OCI-LY3 (cell line): ENCODE data around the gene CCDC174.

Source experiments
- H2AFZ ChIP-seq: fragments of 200-600, 300-600 bp; shearing (Covaris generic); 2 replicates; pipeline ENCODE4 v1.6.0; 2014; ENCODE audit warnings: antibody characterized with exemption, low read depth, low read length
- H3K27ac ChIP-seq: fragments of 200-600, 300-600 bp; sonication (generic); 2 replicates; pipeline ENCODE4 v1.5.1; 2014; ENCODE audit warnings: mild to moderate bottlenecking, low read length, moderate library complexity, mixed read lengths
- H3K27me3 ChIP-seq: fragments of 200-600, 300-600 bp; sonication (generic); 2 replicates; pipeline ENCODE4 v1.6.1; 2014; ENCODE audit warnings: low read depth, low read length, mixed read lengths
- H3K36me3 ChIP-seq: fragments of 200-600, 300-600 bp; sonication (generic); replicated peaks from 2 replicates; pipeline ENCODE3; 2014; ENCODE audit warnings: low read depth, low read length, mixed read lengths
- H3K4me1 ChIP-seq: fragments of 300-600, 200-600 bp; sonication (generic); 2 replicates; pipeline ENCODE4 v1.6.1; 2014; ENCODE audit warnings: low read length, mixed read lengths
- H3K4me2 ChIP-seq: fragments of 200-600, 300-600 bp; sonication (generic); 2 replicates; pipeline ENCODE4 v1.6.1; 2014; ENCODE audit warnings: low read length, mixed read lengths
- H3K4me3 ChIP-seq: fragments of 300-600, 200-600 bp; sonication (generic); 2 replicates; pipeline ENCODE4 v1.5.1; 2014; ENCODE audit warnings: antibody characterized with exemption, mild to moderate bottlenecking, low read length, moderate library complexity
- H3K79me2 ChIP-seq: fragments of 300-600, 200-600 bp; shearing (Covaris generic); 2 replicates; pipeline ENCODE4 v1.6.1; 2014; ENCODE audit warnings: mild to moderate bottlenecking, low read length, mixed read lengths
- H3K9ac ChIP-seq: fragments of 300-600, 200-600 bp; shearing (Covaris generic); 2 replicates; pipeline ENCODE4 v1.6.0; 2014; ENCODE audit warnings: mild to moderate bottlenecking, low read length, moderate library complexity
- H3K9me3 ChIP-seq: fragments of 200-600, 300-600 bp; shearing (Covaris generic); 2 replicates; pipeline ENCODE4 v1.6.1; 2014; ENCODE audit warnings: low read length, mixed read lengths; ENCODE audit not compliant: insufficient read depth
- H4K20me1 ChIP-seq: fragments of 200-600, 300-600 bp; sonication (generic); 2 replicates; pipeline ENCODE4 v1.6.1; 2016; ENCODE audit warnings: low read length, mixed read lengths; ENCODE audit not compliant: insufficient read depth
- CTCF ChIP-seq: fragments of 200-600, 300-600 bp; sonication (generic); IDR thresholded peaks from 2 replicates; pipeline ENCODE4 v1.5.1; 2014; ENCODE audit warnings: antibody characterized with exemption, low read length, low read depth
- EZH2phosphoT487 ChIP-seq: fragments of 200-600 bp; shearing (Covaris generic); IDR thresholded peaks from 2 replicates; pipeline ENCODE4 v1.6.1; 2018; ENCODE audit warnings: antibody characterized with exemption, mixed run types, low read depth

Gene CCDC174

GRCh38 chr3:14651440-14652251 lies at the start of gene CCDC174:
TSS of gene CCDC174 (plus strand) at chr3:14651762. CDS start at chr3:14651837, 75 bp downstream.
- Histone ChIP-seq H3K36me3 (peaks cover 21% of the 10 kb centered on the region), H3K4me1 (peaks cover 20% of the 10 kb centered on the region), H3K4me2 (peak within 1 kb of the TSS; percentile 85), H2AFZ (peak within 1 kb of the TSS; percentile 50), H3K4me3 (peak within 1 kb of the TSS; percentile 88), H3K9ac (peak within 1 kb of the TSS; percentile 80), H4K20me1 (no peaks in the 10 kb centered on the region), H3K27me3 (no peaks in the 10 kb centered on the region), H3K9me3 (no peaks in the 10 kb centered on the region), H3K79me2 (peaks cover 26% of the 10 kb centered on the region), H3K27ac (peak within 1 kb of the TSS; percentile 45)
- TF ChIP-seq CTCF = no peak
- no peak for TF ChIP-seq EZH2phosphoT487

- Histone ChIP-seq H3K36me3 (no peaks in the 10 kb centered on the region), H3K4me2 (no peak overlapping the region), H3K9me3 (no peaks in the 10 kb centered on the region), H3K9ac (no peak overlapping the region), H4K20me1 (peaks cover 5% of the 10 kb centered on the region; the same call in 1 of the 2 replicates), H3K79me2 (no peaks in the 10 kb centered on the region), H2AFZ (no peak overlapping the region), H3K4me3 (no peak overlapping the region), H3K27me3 (peaks cover 12% of the 10 kb centered on the region), H3K4me1 (no peaks in the 10 kb centered on the region), H3K27ac (no peak overlapping the region)
- TF ChIP-seq CTCF = no peak
- TF ChIP-seq EZH2phosphoT487 = no peak
These were observed 49.4 kb upstream of the CCDC174 start for GRCh38 chr3:14602006-14602803.

- Histone ChIP-seq H3K4me2 (no peak overlapping the region), H3K79me2 (no peaks in the 10 kb centered on the region), H3K27ac (no peak overlapping the region), H3K4me1 (no peaks in the 10 kb centered on the region), H4K20me1 (peaks cover 5% of the 10 kb centered on the region; the same call in 1 of the 2 replicates), H3K36me3 (no peaks in the 10 kb centered on the region), H2AFZ (no peak overlapping the region), H3K4me3 (no peak overlapping the region), H3K27me3 (peaks cover 20% of the 10 kb centered on the region), H3K9me3 (no peaks in the 10 kb centered on the region), H3K9ac (no peak overlapping the region)
- TF ChIP-seq EZH2phosphoT487 (no peak), CTCF (no peak)
These were observed 48.5 kb upstream of the CCDC174 start for GRCh38 chr3:14602804-14603644.
